B cell (primary cell): Measurements from ENCODE around the gene CNPPD1. TPM values are rescaled to one million over a fixed set of nuclear protein-coding genes. Genes with fewer than 3 reads are reported as not detected.

Source experiments
- ATAC-seq: fragments of 200-7000 bp; cut with Tn5 transposase; one replicate; pipeline ENCODE4 v1.10.0; 2021; ENCODE audit warnings: low read depth, mild to moderate bottlenecking, moderate number of reproducible peaks, moderate library complexity
- CTCF ChIA-PET: fragments of 350-600 bp; sonication (Branson Sonifier 250); formaldehyde crosslinking; loops from one replicate; lab custom pipeline; 2021; ENCODE audit warnings: antibody characterized with exemption, inconsistent platforms; lab: Charles Lee
- POLR2A ChIA-PET: fragments of 350-600 bp; sonication (Branson Sonifier 250); formaldehyde crosslinking; loops from one replicate; lab custom pipeline; 2021; ENCODE audit warnings: antibody characterized with exemption; lab: Charles Lee
- DNase-seq: peaks from one replicate; pipeline ENCODE4 v3.0.0; 2013
- H2AFZ ChIP-seq: 2 replicates; pipeline ENCODE4 v1.6.1; 2012; ENCODE audit warnings: mild to moderate bottlenecking, low read depth, low read length; ENCODE audit not compliant: insufficient read depth, poor library complexity, severe bottlenecking
- H3K27ac ChIP-seq, 2 donors: 1 replicate in 1 of 2; 2 replicates in 1 of 2; pipeline ENCODE4 v1.5.1; 2012 to 2013; ENCODE audit warnings: low read length in 2 of 2, mild to moderate bottlenecking in 2 of 2, moderate library complexity in 1 of 2
- H3K27me3 ChIP-seq, 4 experiments: fragments of 200-600 bp in 1 of 4; sonication (generic) in 1 of 4; replicated peaks in 1 of 4; 1 replicate in 2 of 4; 2 replicates in 2 of 4; pipeline versions ENCODE4 v1.6.1 to v1.7.0; 2013 to 2016; ENCODE audit warnings: low read length in 3 of 4, mild to moderate bottlenecking in 2 of 4, mixed read lengths in 1 of 4, moderate library complexity in 1 of 4; ENCODE audit not compliant: insufficient read depth in 4 of 4, control insufficient read depth in 3 of 4; ENCODE audit errors: control extremely low read depth in 1 of 4
- H3K36me3 ChIP-seq, 2 experiments: replicated peaks in 1 of 2; 1 replicate in 1 of 2; 2 replicates in 1 of 2; pipeline versions ENCODE4 v1.6.1 to v1.7.1; 2013; ENCODE audit warnings: low read length in 1 of 2; ENCODE audit not compliant: insufficient read depth in 2 of 2, control insufficient read depth in 1 of 2; ENCODE audit errors: control extremely low read depth in 1 of 2, extremely low read depth in 1 of 2
- H3K4me1 ChIP-seq, 2 donors: fragments of 200-600 bp in 1 of 2; sonication (generic) in 1 of 2; 1 replicate in 1 of 2; 2 replicates in 1 of 2; pipeline versions ENCODE4 v1.5.1 to v1.6.1; 2013 to 2017; ENCODE audit warnings: low read length in 2 of 2; ENCODE audit not compliant: control insufficient read depth in 2 of 2, insufficient read depth in 2 of 2
- H3K4me2 ChIP-seq: replicated peaks from 2 replicates; pipeline ENCODE3; 2012; ENCODE audit warnings: mild to moderate bottlenecking, low read depth, low read length; ENCODE audit not compliant: poor library complexity, severe bottlenecking
- H3K4me3 ChIP-seq, 5 experiments: fragments of 200-600 bp in 1 of 5; sonication (generic) in 1 of 5; 1 replicate in 3 of 5; 2 replicates in 2 of 5; pipeline versions ENCODE4 v1.5.1 to v1.7.0; 2011 to 2016; ENCODE audit warnings: low read length in 4 of 5, mild to moderate bottlenecking in 4 of 5, low read depth in 2 of 5, control low read depth in 1 of 5, moderate library complexity in 1 of 5; ENCODE audit not compliant: insufficient read depth in 1 of 5; ENCODE audit errors: control extremely low read depth in 1 of 5, extremely low read depth in 1 of 5
- H3K79me2 ChIP-seq: fragments of 200-600 bp; sonication (generic); one replicate; pipeline ENCODE4 v1.6.0; 2016; ENCODE audit warnings: low read length; ENCODE audit not compliant: control insufficient read depth, insufficient read depth
- H3K9ac ChIP-seq: fragments of 200-600 bp; sonication (generic); 2 replicates; pipeline ENCODE4 v1.6.1; 2017; ENCODE audit warnings: mild to moderate bottlenecking, low read length, moderate library complexity
- H3K9me3 ChIP-seq, 3 donors: one replicate each; pipeline versions ENCODE4 v1.6.1 to v1.7.1; 2013; ENCODE audit warnings: low read length in 2 of 3; ENCODE audit not compliant: control insufficient read depth in 2 of 3, insufficient read depth in 1 of 3; ENCODE audit errors: control extremely low read depth in 1 of 3
- H4K20me1 ChIP-seq: 2 replicates; pipeline ENCODE4 v1.6.0; 2012; ENCODE audit warnings: mild to moderate bottlenecking, low read length; ENCODE audit not compliant: insufficient read depth, control insufficient read depth, poor library complexity, severe bottlenecking
- H3K27ac Mint-ChIP-seq: one replicate; pipeline ENCODE4 v1.8.0; 2021; ENCODE audit warnings: mixed read lengths
- H3K27me3 Mint-ChIP-seq: one replicate; pipeline ENCODE4 v1.8.0; 2021; ENCODE audit warnings: mixed read lengths
- H3K4me1 Mint-ChIP-seq: one replicate; pipeline ENCODE4 v1.8.0; 2021; ENCODE audit warnings: mixed read lengths
- H3K4me3 Mint-ChIP-seq: one replicate; pipeline ENCODE4 v1.8.0; 2021; ENCODE audit warnings: mixed read lengths
- H3K9me3 Mint-ChIP-seq: one replicate; pipeline ENCODE4 v1.8.0; 2022; ENCODE audit warnings: mixed read lengths; ENCODE audit not compliant: insufficient read depth
- CTCF ChIP-seq: fragments of 200-600 bp; IDR thresholded peaks from one replicate; pipeline ENCODE4 v1.8.0; 2022; ENCODE audit warnings: antibody characterized with exemption, mild to moderate bottlenecking
- EZH2 ChIP-seq: IDR thresholded peaks from 2 replicates; pipeline ENCODE4 v1.6.1; 2012; ENCODE audit warnings: borderline replicate concordance, low read depth, mild to moderate bottlenecking, moderate library complexity, low read length; ENCODE audit not compliant: insufficient read depth, poor library complexity, severe bottlenecking
- WGBS: methylation state at CpG from one replicate; pipeline ENCODE4 v1.1.5; 2013; ENCODE audit warnings: missing lambda C conversion rate; ENCODE audit not compliant: insufficient coverage; 5-methylcytosine and 5-hydroxymethylcytosine counted together
- intact Hi-C: fragments of 100-400 bp; cut with micrococcal nuclease; formaldehyde crosslinking; loops from one replicate; pipeline ENCODE4 v1.10.0; 2022
- polyA plus RNA-seq: library from polyadenylated mRNA; depleted of rRNA; stranded (reverse); fragments of >200 nt; gene quantifications from 2 replicates; pipeline ENCODE4 v1.2.3, GENCODE V29; 2012
- total RNA-seq, 2 donors: library from RNA; stranded (reverse); fragments of 120-200 nt in 1 of 2; gene quantifications; 1 replicate in 1 of 2; 2 replicates in 1 of 2; pipeline versions ENCODE4 v1.2.3 to v1.2.4, GENCODE V29; 2013 to 2022

The CNPPD1 gene
- total and polyA plus RNA-seq, 2 donors (not counting 1 experiment from before 2014, with no cell fraction given) = 150 to 159 TPM

GRCh38 chr2:219218732-219219701 lies 42.3 kb upstream of the CNPPD1 start, which contains the start of gene ABCB6:
ABCB6 (minus strand) TSS chr2:219218958; CDS start chr2:219218673, 285 bp downstream.
- peak; percentile 95 for ATAC-seq
- H3K9me3 Mint-ChIP-seq = no peaks in the 10 kb centered on the region
- Histone ChIP-seq H3K36me3 (peaks cover 5 to 40% of the 10 kb centered on the region in 2 experiments), H3K4me2 (peak within 1 kb of the TSS; percentile 91), H3K79me2 (no peaks in the 10 kb centered on the region), H3K9me3 (no peaks in the 10 kb centered on the region), H3K27me3 (no peaks in the 10 kb centered on the region), H3K4me1 (peaks cover 17 to 21% of the 10 kb centered on the region in 2 donors), H2AFZ (peak within 1 kb of the TSS; percentile 68), H4K20me1 (peaks cover 38% of the 10 kb centered on the region), H3K4me3 (peak within 1 kb of the TSS; percentile 51 to 74 (median 66)), H3K9ac (peak within 1 kb of the TSS; percentile 68), H3K27ac (peak within 1 kb of the TSS; percentile 0 to 55)
- H3K4me1 Mint-ChIP-seq = peaks cover 20% of the 10 kb centered on the region
- CTCF ChIA-PET = interaction anchor here (1.0 to 4.3 kb wide), 8 partner anchors 13 to 76 kb away, joined by 3 to 26 read pairs (median 8); partner anchors contain the start of genes CNPPD1, SLC23A3, TUBA4B and ZFAND2B
- intact Hi-C loops = loop anchor here (1.0 to 2.0 kb wide), 6 partner anchors 10 to 76 kb away; partner anchors contain the start of genes ANKZF1, ATG9A, DNAJB2 and NHEJ1
- H3K4me3 Mint-ChIP-seq = peak within 1 kb of the TSS; percentile 87
- 19% methylated on average over 71 of the region's 71 CpGs for WGBS
- no peaks in the 10 kb centered on the region for H3K27me3 Mint-ChIP-seq
- POLR2A ChIA-PET = interaction anchor here (0.7 to 3.0 kb wide), 8 partner anchors 11 to 76 kb away, joined by 3 to 30 read pairs (median 8); partner anchors contain the start of genes ANKZF1, ATG9A, CNPPD1 and DNAJB2
- peak; percentile 92 for DNase-seq
- TF ChIP-seq EZH2 = no peak
- TF ChIP-seq CTCF = no peak
- peak within 1 kb of the TSS; percentile 86 for H3K27ac Mint-ChIP-seq
